PC-9 (cell line): ENCODE results near the gene DOCK3. TPM values are rescaled to one million over a fixed set of nuclear protein-coding genes. Genes with fewer than 3 reads are reported as not detected.
A peak's percentile ranks its signal among the peaks of the same experiment; 100 is the strongest.
"Not testable (repeated sequence)": the region's sequence is repeated elsewhere in the genome, so short reads cannot be mapped to it uniquely, and the experiment has no call there.

Source experiments
- BruUV-seq: library from RNA; stranded (reverse); fragments of 400-500 nt; replicated peaks from 2 replicates; lab custom pipeline; 2021; lab: Mats Ljungman, UMichigan
- CTCF ChIA-PET: fragments of 300-600 bp; sonication (Branson Sonifier 250); formaldehyde crosslinking; loops from one replicate; lab custom pipeline; 2022; ENCODE audit warnings: antibody characterized with exemption; lab: Charles Lee
- POLR2A ChIA-PET: fragments of 300-600 bp; sonication (Branson Sonifier 250); formaldehyde crosslinking; loops from one replicate; lab custom pipeline; 2022; ENCODE audit warnings: antibody characterized with exemption; ENCODE audit not compliant: unreplicated experiment; lab: Charles Lee
- DNase-seq, 2 experiments: peaks; one replicate each; pipeline versions ENCODE4 v3.0.0 to v3.0.0-alpha.2; 2015 to 2022; ENCODE audit warnings: mixed read lengths in 1 of 2
- H2AFZ ChIP-seq: fragments of 200-600 bp; sonication (generic); 2 replicates; pipeline ENCODE4 v1.8.1; 2017; ENCODE audit warnings: antibody characterized with exemption
- H3F3A ChIP-seq: fragments of 200-600 bp; sonication (generic); 2 replicates; pipeline ENCODE4 v1.8.1; 2017; ENCODE audit warnings: antibody characterized with exemption, mild to moderate bottlenecking, low read depth; ENCODE audit not compliant: insufficient read depth
- H3K27ac ChIP-seq: fragments of 200-600 bp; sonication (generic); 2 replicates; pipeline ENCODE4 v1.6.1; 2016; ENCODE audit warnings: mixed run types
- H3K27me3 ChIP-seq: fragments of 200-600 bp; sonication (generic); 2 replicates; pipeline ENCODE4 v1.6.1; 2016; ENCODE audit warnings: low read depth, mixed run types; ENCODE audit not compliant: insufficient read depth
- H3K36me3 ChIP-seq: fragments of 200-600 bp; sonication (generic); 2 replicates; pipeline ENCODE4 v1.6.1; 2016; ENCODE audit warnings: low read depth, mixed run types
- H3K4me1 ChIP-seq: fragments of 200-600 bp; sonication (generic); replicated peaks from 2 replicates; pipeline ENCODE4 v1.6.1; 2016; ENCODE audit warnings: mixed run types; ENCODE audit not compliant: insufficient read depth
- H3K4me2 ChIP-seq: fragments of 200-600 bp; sonication (generic); 2 replicates; pipeline ENCODE4 v1.6.1; 2017; ENCODE audit warnings: mixed run types
- H3K4me3 ChIP-seq: fragments of 200-600 bp; sonication (generic); 2 replicates; pipeline ENCODE4 v1.6.1; 2016; ENCODE audit warnings: mixed run types
- H3K79me2 ChIP-seq: fragments of 200-600 bp; sonication (generic); 2 replicates; pipeline ENCODE4 v1.6.1; 2017; ENCODE audit warnings: low read depth, mixed run types
- H3K9me2 ChIP-seq: fragments of 200-600 bp; sonication (generic); 2 replicates; pipeline ENCODE4 v1.8.1; 2017; ENCODE audit warnings: mild to moderate bottlenecking; ENCODE audit not compliant: insufficient read depth
- H3K9me3 ChIP-seq: fragments of 200-600 bp; sonication (generic); 2 replicates; pipeline ENCODE4 v1.8.1; 2016; ENCODE audit warnings: low read depth; ENCODE audit not compliant: insufficient read depth
- H4K20me1 ChIP-seq: fragments of 200-600 bp; sonication (generic); 2 replicates; pipeline ENCODE4 v1.8.1; 2017; ENCODE audit not compliant: insufficient read depth
- CTCF ChIP-seq: fragments of 200-600 bp; sonication (generic); conservative IDR thresholded peaks from 2 replicates; pipeline ENCODE4 v1.6.1; 2017; ENCODE audit warnings: mixed run types, antibody characterized with exemption, mild to moderate bottlenecking, moderate library complexity
- EZH2 ChIP-seq: fragments of 200-600 bp; sonication (generic); IDR thresholded peaks from 2 replicates; pipeline ENCODE4 v1.8.0; 2017; ENCODE audit warnings: antibody characterized with exemption, low read depth
- intact Hi-C: fragments of 100-400 bp; cut with micrococcal nuclease; formaldehyde crosslinking; loops from one replicate; pipeline ENCODE4 v1.10.0; 2022; ENCODE audit not compliant: unreplicated experiment
- total RNA-seq: library from RNA; stranded (reverse); gene quantifications from 2 replicates; pipeline ENCODE4 v1.2.3, GENCODE V29; 2021

Gene DOCK3
- total RNA-seq, 1 experiment from 2014 or later: 16.9 TPM

- Histone ChIP-seq H3K4me3 (no peak overlapping the region), H4K20me1 (no peaks in the 10 kb centered on the region), H3K36me3 (no peaks in the 10 kb centered on the region), H2AFZ (no peak overlapping the region), H3K4me1 (no peaks in the 10 kb centered on the region), H3K4me2 (no peak overlapping the region), H3K27ac (no peak overlapping the region), H3K79me2 (no peaks in the 10 kb centered on the region), H3K9me3 (no peaks in the 10 kb centered on the region), H3F3A (no peaks in the 10 kb centered on the region), H3K27me3 (no peaks in the 10 kb centered on the region), H3K9me2 (no peaks in the 10 kb centered on the region)
- ChIA-PET CTCF (no interaction called here), POLR2A (no interaction called here)
- no peak for DNase-seq
- no TSS peak for BruUV-seq
- intact Hi-C loops: no loop called here
- TF ChIP-seq CTCF: no peak
- TF ChIP-seq EZH2: no peak
Measured at GRCh38 chr3:50961386-50961785, 286.7 kb downstream of the DOCK3 start.

GRCh38 chr3:50971487-50971924 lies 296.8 kb downstream of the DOCK3 start:
- CTCF ChIA-PET: interaction anchor here (1.2 kb wide), 1 partner anchor 295 kb away, joined by 4 read pairs; no protein-coding TSS in a partner anchor
- Histone ChIP-seq H3K27me3 (no peaks in the 10 kb centered on the region), H3K36me3 (no peaks in the 10 kb centered on the region), H3K9me3 (no peaks in the 10 kb centered on the region), H3K4me2 (no peak overlapping the region), H3K4me1 (no peaks in the 10 kb centered on the region; the same call in 1 of the 2 replicates), H3K27ac (no peak overlapping the region), H3K9me2 (no peaks in the 10 kb centered on the region), H3F3A (no peaks in the 10 kb centered on the region), H2AFZ (no peak overlapping the region), H3K4me3 (no peak overlapping the region), H3K79me2 (no peaks in the 10 kb centered on the region), H4K20me1 (no peaks in the 10 kb centered on the region)
- BruUV-seq: no TSS peak
- TF ChIP-seq EZH2 (no peak), CTCF (peak; percentile 89)
- DNase-seq: peak; percentile 56 to 68
- POLR2A ChIA-PET: no interaction called here
- intact Hi-C loops: loop anchor here (2.0 to 5.0 kb wide), 4 partner anchors 295 to 416 kb away; partner anchors contain the start of genes MANF and MAPKAPK3

- no peaks in the 10 kb centered on the region for H3K27me3 ChIP-seq
- no peak overlapping the region for H3K4me3 ChIP-seq
- no TSS peak for BruUV-seq
- intact Hi-C loops: loop anchor here (5.0 kb wide), 2 partner anchors 355 to 415 kb away; partner anchors contain the start of genes MANF and MAPKAPK3
- no peaks in the 10 kb centered on the region for H3F3A ChIP-seq
- CTCF ChIA-PET: interaction anchor here (1.2 kb wide), 1 partner anchor 295 kb away, joined by 4 read pairs; no protein-coding TSS in a partner anchor
- H4K20me1 ChIP-seq: no peaks in the 10 kb centered on the region
- no peak overlapping the region for H2AFZ ChIP-seq
- H3K9me2 ChIP-seq: no peaks in the 10 kb centered on the region
- H3K36me3 ChIP-seq: no peaks in the 10 kb centered on the region
- no peak for DNase-seq
- H3K9me3 ChIP-seq: no peaks in the 10 kb centered on the region
- H3K4me2 ChIP-seq: no peak overlapping the region
- H3K79me2 ChIP-seq: no peaks in the 10 kb centered on the region
- no peak overlapping the region for H3K27ac ChIP-seq
- TF ChIP-seq EZH2: no peak
- no peak for TF ChIP-seq CTCF
- no peaks in the 10 kb centered on the region; the same call in 1 of the 2 replicates for H3K4me1 ChIP-seq
- POLR2A ChIA-PET: no interaction called here
Measured at GRCh38 chr3:50972029-50972428, 297.3 kb downstream of the DOCK3 start.

- H3K36me3 ChIP-seq, CTCF ChIA-PET, H3K27me3 ChIP-seq, H4K20me1 ChIP-seq, H3K4me3 ChIP-seq, BruUV-seq, H3K4me2 ChIP-seq, DNase-seq, H3K79me2 ChIP-seq, H3K9me2 ChIP-seq, H3K9me3 ChIP-seq, H3F3A ChIP-seq, POLR2A ChIA-PET, H3K27ac ChIP-seq, intact Hi-C loops, H2AFZ ChIP-seq, H3K4me1 ChIP-seq: not testable (repeated sequence)
Measured at GRCh38 chr3:50978586-50978985, 303.9 kb downstream of the DOCK3 start.
